Fibroblast of skin of right biceps (primary cell): ENCODE measurements around the gene MSLN.
A peak's percentile ranks its signal among the peaks of the same experiment; 100 is the strongest.
"Not testable (repeated sequence)": the region's sequence is repeated elsewhere in the genome, so short reads cannot be mapped to it uniquely, and the experiment has no call there.

ENCODE experiments used
- DNase-seq: peaks from one replicate; pipeline ENCODE4 v3.0.0-alpha.2; 2013

Gene MSLN

DNA sequence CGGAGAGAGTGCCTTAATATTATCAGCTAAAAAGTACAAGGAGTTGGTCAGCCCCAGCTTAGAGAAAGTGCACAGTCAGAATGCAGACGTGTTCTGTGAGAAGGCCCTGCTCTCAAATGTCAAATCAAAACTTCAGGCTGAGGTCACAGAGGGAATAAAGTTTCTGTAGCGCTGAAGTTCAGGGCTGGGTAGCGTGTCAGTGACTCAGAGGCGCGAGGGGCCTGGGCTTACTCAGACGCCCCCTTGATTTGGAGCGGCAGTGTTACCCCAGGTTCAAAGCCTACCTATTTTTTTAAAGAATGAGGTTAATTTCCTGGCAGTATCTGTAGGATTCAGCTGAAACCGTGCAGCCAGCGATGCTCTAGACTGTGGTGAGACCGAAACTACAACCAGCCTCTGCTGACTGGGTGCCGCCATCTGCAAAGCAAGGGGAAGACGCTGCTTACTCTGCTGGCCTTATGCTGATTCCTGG is 24.5 kb upstream of the MSLN start:
- DNase-seq = no peak

DNA sequence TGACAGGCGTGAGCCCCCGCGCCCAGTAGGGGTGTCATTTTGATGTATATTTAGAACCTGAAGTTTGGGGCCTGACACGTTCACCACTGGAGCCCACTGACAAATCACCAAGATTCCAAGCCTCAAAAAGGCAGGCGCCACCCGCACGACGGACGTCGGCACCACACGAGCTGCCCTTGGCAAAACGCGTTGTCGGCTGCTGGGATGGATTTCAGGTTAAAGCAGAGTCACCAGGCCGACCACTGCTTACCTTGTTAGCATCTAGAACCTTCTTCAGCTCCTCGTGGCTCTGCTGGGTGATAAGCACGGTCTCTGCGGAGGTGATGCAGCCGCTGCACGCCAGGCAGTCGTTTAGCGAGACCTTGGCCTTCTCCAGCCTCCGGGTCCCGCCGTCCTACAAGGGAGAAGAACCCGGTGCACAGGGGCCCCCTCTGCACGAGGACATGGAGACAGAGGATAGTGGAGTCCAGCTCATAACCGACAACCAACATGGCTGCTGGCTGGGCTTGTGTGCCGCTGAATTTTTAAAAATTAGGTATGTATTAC is 23.5 kb upstream of the MSLN start:
- no peak for DNase-seq

DNA sequence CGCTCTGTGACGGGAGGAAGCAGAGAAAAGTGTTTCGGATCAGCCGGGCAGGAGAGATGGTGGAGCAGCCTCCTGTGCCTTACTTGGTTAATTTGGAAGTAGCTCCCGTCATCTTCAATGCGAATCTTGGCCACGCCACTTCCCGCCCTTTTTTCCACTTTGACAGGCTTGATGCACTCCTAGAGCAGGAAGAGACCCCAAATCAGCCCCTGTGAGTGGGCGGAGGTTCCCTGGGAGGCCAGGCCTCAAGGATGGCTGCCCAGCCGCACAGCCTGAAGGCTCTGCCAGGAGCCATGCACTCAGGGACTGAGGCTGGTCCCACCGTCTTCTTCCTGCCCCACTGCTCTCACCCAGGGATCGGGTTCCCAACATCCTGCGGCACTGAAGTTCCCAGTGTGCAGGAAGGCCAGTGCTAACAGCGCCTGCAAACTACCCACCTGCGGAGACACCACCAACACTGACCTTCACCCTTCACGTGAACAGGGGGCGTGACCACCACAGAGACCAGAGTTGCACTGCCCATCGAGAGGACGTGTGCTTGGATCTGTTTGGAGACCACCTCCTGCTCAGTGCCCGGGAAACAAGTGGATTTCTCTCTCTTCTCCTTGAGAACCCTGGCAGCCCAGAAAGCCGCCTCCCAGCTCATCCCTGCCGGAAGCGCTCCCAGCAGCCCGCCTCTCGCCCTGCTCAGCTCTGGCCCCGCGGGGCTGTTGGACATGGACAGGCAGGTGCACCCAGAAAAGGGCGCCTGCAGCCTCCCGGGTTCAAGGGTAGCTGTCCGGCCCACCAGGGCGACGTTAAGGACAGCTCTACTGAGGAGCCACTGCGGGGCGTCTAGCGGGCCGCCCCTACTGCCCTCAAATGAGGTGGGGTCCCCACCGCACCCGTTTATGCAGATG is 20.7 kb upstream of the MSLN start:
- DNase-seq = no peak

DNA sequence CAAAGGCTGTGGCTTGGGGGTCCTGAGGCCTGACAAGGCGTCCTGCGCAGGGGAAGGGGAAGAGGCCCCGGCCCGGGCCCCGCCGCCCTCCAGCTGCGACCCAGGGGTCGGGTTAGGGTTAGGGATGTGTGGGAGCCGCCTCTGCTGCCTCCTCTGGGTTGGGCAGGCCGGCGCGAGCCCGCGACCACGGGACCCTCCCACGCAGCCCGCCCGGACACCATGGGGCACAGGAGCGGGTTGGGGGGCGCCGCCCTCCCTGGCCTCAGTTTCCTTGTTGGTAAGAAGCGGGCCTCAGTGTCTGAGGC is 20.1 kb upstream of the MSLN start:
- no peak for DNase-seq

DNA sequence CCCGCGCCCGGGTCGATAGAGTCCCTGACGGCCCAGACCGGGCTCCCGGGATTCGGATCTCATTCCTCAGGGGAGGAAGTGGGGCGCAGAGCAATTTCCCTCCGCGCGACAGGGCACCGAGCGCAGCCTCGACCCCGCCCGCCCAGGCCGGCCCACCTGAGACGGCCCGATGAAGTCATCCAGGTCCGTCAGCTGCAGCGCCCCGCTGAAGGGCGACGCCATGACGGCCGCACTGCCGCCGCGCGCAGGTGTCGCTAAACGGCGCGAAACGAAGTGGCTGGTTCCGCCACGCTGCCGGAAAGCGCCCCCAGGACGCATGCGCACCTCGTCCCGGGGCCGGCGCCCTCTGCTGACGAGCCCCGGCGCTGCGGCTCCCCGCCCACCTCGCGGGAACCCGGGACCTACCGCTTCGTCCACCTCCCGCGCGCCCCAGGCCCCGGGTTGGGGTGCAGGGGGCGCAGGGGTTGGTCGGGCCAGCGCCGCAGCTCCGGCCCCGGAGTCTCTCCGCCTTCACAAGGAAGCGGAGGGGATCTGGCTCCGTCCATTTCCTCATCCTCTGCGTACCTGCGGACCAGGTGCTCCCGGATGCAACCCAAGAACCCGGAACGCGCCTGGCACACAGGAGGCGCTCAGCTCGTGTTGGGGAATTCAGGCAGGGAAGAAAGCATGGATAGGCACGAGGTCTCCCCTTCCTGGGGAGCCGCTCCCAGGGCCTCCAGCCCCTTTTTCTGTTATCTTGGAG is 19.6 kb upstream of the MSLN start, which contains the start of gene CIAO3:
Gene CIAO3 (minus strand): TSS at position 234 of the 742 bp plus-strand sequence. CDS start 12 bp downstream, at position 222.
- DNase-seq = peak; percentile 91

DNA sequence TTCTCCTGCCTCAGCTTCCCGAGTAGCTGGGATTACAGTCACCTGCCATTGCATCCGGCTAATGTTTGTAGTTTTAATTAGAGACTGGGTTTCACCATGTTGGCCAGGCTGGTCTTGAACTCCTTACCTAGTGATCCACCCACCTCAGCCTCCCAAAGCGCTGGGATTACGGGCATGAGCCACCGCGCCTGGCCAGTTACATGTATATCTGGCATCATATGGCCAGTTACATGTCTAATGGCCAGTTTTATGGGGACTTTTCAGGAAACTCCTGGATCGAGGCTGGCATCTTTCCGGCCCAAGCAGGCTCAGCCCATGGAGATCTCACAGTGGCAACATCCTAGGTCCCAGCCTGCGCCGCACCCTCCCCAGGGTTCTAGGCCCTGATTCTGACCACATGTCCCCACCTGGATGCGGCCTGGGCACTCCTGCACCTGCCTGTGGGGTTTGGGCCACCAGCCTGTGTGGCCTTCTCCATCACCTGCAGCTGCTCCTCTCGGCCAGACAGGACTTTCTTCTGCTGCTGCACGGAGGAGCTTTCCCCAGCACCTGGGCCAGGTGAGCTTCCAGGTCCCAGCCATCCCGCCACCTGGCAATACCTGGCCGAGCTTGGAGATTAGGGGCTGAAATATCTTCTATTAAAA is 18.4 kb upstream of the MSLN start:
- no peak for DNase-seq

DNA sequence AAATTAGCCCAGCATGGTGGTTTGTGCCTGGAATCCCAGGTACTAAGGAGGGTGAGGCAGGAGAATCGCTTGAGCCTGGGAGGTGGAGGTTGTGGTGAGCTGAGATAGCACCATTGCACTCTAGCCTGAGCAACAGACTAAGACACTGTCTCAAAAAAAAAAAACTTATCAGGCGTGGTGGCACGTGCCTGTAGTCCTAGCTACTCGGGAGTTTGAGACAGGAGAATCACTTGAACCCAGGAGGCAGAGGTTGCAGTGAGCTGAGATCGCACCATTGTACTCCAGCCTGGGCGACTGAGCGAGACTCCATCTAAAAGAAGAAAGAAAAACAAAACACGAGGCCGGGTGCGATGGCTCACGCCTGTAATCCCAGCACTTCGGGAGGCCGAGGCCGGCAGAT is 17.6 kb upstream of the MSLN start:
- DNase-seq = not testable (repeated sequence)

DNA sequence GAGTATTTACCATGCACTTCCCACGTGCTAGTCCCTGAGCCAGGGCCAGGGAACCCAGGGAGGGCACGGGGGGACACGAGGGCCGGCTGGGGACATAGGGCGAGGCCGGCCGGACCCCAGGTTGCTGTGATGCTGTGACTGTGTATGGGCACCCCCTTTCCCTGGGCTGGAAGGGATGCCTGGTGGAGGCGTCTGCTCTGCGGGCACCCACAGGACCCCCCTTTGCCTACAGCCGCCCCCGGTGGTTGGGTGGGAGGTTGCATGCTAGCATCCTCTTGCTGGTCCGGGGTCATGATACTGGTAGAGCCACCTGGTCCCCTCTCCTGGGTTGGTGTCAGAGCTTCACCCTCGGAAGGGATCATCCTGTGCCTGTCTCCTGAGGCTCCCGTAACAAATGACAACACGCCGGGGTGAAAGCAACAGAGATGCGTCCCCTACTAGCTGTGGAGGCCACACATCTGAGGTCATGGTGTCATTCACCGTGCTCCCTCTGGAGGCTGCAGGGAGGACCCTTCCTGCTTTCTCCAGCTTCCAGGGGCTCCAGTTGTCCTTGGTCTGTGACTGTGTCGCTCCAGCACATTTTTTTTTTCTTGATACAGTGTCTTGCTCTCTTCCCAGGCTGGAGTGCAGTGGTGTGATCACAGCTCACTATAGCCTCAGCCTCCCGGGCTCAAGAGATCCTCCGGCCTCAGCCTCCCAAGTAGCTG is 16.6 kb upstream of the MSLN start:
- no peak for DNase-seq

DNA sequence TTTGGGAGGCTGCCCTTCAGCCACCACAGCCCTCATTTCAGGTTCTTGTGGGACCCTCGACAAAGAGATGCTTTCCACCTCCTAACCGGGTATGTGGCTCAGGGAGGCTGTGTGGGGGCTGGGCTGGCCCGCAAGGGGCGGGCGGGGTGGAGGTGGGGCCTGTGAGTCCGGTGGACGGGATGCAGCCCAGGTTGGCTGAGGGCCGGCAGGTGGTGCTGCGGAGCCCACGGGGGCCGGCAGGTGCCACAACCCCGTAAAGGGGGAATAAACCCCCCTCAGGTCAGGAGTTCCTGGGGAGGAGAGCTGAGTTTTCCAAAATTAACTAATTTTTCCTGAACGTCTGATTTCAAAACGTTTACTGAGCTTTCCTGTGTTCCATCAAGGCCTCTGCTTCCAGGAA is 14.8 kb upstream of the MSLN start:
- no peak for DNase-seq

DNA sequence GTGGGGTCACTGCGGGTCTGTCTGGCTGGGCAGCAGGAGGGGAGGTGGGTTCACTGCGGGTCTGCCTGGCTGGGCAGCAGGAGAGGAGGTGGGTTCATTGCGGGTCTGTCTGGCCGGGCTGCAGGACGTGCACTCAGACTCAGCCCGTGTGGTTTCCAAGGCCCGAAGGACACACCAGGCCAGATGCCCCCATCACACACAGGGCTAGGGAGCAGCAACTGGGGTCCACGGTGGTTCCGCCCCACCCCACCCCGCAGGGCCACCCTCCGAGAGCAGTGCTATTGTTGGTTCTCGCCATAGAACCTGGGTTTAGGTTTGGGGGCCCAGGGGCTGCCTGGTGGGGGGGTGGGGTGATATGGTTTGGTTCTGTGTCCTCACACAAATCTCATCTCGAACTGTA is 13.9 kb upstream of the MSLN start:
- no peak for DNase-seq

DNA sequence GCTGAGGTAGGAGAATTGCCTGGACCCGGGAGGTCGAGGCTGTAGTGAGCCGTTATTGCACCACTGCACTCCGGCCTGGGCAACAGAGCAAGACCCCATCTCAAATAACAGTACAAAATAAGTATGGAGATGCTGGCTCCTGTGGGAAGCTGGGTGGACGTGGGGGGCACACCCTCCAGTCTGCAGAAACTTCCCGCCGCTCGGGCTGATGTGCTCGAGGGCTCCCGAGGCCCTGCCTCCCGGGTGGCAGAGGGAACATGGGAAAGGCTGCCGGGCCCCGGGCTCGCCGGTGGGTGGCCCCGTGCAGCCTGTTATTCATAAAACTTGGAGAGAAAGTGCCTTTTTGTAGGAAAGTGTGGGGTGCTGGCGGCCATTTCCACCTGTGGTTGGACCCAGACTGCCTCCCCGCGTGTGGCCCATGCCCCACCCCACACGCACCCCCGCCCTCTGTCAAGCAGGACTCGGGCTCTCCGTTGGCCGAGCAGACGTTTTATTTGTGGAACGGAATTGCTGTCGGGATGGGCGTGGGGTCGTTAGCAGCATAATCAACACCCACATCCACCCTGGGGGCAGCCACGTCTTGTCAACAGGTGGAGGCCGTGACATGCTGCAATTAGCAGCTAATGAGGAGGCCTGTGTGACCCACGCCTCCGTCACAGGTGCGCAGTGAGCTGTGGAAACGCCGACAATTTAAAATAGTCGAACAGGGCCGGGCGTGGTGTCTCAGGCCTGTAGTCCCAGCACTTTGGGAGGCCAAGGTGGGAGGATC is 12.4 kb upstream of the MSLN start:
- DNase-seq = no peak

DNA sequence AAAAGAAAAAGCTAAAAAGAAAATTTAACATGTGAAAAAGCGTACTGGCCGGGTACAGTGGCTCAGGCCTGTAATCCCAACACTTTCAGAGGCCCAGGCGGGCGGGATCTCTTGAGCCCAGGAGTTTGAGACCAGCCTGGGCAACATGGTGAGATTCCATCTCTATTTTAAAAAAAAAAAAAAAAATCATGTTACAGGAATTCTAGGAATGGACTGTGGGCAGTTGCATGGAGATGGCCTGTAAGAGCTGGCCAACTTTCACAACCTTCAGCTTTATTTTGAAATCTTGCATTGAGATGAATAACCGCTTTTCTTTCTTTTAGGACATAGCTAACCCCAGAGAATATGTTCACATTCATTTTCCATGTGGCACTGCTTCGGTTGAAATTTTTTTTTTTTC is 11.5 kb upstream of the MSLN start:
- peak; percentile 64 for DNase-seq

DNA sequence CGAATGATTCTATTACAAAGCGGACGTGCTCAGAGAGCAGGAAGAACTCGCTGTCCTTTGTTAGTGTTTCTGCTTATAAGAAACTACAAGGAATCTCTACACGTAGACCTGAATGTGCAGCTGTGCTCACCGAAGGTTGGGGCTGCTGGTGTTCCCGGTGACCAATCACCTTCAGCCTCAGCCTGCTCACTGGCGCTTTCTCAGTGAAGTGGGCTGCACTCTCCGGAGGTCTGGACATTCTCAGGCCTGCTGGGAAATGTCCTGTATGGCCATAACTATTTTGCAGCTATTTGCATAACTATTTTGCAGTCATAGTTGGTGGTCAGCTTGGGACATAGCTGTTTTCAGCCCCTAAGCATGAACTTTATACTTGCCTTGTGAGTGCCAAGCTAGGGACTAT is 10.0 kb upstream of the MSLN start:
- DNase-seq = no peak

DNA sequence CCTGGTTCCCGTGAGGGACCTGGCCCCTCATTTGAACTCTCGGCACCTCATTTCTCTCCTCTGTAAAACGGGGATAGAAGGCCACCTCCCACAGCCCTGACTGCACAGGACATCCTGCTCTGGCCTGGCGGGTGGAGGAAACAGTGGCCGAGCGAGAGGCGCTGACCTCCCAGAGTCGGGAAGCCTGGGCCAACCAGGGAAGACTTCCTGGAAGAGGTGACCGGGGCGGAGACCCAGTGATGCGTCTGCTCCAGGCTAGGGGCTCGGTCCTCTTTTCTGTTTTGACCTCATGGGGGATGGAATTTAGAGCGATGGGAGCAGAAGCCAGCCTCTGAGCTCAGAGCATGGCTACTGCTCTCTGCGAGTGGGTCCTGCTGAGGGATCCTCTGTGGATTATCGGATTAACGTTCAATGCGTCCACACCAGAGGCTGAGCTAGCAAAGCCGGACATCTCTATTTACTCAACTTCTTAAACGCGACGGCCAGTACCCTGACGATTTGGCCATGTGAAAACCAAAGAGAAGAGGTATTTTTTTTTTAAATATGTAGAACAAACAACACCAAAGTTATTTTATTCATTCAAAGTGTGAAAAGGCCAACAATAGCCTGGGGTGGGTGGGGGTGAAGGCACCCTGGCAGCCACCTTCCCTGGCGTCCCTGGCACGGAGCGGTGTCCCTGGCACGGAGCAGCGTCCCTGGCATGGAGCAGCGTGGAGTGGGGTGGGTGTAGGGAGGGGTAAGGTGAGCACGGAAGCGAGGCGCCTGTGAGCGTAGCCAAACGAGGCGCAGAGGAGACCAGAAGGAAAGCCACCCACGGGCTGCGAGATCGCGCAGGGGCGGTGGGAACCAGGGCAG is 9.2 kb upstream of the MSLN start:
- DNase-seq = no peak

DNA sequence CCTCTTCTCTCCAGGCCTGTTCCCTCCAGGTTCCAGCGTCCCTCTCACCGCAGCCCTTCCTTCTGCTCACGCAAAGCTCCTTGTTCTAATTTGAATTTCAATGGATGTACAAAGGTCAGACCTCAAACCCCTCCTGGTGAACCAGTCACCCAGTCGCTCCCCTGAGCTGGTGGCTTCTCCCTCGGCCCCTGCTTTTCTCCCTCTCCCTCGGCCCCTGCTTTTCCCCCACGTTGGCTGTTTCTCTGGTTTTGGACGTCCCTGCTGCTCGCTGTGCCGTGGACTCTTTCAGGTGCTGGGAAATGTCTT is 8.6 kb upstream of the MSLN start:
- no peak for DNase-seq

DNA sequence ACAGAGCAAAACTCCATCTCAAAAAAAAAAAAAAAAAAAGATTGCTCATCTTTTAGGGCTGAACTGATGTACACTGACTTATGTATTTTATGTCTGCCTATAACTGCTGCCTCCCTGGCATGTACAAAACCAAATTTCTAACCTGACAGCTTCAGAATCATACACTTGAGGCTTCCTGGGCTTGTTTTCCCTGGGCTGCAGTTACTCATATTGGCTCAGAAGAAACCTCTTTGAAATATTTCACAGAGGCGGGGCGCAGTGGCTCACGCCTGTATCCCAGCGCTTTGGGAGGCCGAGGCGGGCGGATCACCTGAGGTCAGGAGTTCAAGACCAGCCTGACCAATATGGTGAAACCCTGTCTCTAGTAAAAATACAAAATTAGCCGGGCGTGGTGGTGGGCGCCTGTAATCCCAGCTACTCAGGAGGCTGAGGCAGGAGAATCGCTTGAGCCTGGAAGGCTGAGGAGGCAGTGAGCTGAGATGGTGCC is 6.4 kb upstream of the MSLN start:
- DNase-seq = not testable (repeated sequence)

DNA sequence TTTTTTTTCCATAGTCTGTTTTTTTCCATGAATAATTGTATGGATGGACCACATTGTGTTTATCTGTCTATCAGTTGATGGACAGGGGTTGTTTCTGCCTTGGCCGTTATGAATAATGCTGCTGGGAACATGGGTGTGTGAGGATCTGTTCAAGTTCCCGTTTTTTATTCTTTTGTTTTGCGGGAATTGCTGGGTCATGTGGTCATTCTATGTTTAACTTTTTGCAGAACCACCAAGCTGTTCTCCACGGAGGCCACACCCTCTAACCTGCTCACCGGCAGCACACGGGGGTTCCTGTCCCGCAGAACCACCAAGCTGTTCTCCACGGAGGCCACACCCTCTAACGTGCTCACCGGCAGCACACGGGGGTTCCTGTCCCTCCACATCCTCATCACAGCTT is 5.9 kb upstream of the MSLN start:
- no peak for DNase-seq

DNA sequence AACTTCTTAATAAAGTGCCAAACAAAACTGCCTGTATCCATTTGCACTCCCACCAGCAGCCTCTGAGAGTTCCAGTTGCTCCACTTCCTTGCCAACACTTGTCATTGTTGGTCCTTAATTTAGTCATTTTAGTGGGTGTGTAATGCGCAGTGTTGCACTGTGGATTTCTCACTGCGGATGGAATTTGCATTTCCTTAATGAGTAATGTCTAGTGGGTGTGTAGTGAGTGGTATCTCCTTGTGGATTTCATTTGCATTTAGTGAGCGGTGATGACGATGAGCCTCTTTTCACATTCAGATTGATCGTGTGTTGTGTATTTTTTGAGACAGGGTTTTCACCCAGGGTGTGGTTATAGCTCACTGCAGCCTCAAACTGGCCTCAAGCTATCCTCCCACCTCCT is 4.1 kb upstream of the MSLN start:
- no peak for DNase-seq

DNA sequence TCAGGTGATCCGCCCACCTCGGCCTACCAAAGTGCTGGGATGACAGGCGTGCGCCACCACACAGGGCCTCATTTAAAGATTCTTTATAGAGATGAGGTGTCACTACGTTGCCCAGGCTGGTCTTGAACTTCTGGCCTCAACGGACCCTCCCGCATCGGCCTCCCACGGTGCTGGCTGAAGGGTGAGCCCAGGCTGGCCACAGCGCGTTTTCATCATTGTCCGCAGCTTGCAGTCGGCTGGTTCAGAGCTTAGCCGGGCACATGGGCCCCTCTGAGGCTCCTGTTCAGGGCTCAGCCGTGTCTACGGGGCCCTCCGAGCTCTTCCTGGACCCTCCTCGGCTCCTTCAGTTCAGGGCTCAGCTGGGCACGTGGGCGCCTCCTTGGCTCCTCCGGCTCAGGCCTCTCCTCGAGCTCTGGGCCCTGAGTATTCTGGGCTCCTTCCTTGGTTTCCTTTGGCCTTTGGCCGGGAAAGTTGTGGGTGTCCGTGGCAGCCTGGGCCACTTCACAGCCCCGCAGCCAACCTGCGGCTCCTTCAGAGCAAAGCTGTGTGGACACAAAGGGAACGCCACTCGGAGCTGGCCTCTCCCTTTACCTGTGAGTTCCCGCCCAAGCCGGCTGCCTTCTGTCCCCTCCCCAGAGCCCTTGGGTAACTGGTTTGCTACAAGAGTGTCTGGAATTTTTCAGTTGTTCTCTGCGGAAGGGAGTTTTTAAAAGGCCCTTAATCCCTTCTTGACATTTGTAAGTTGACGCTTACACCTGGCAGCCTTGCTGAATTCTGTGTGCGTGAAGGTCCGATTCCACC is 1.2 kb upstream of the MSLN start:
- no peak for DNase-seq

DNA sequence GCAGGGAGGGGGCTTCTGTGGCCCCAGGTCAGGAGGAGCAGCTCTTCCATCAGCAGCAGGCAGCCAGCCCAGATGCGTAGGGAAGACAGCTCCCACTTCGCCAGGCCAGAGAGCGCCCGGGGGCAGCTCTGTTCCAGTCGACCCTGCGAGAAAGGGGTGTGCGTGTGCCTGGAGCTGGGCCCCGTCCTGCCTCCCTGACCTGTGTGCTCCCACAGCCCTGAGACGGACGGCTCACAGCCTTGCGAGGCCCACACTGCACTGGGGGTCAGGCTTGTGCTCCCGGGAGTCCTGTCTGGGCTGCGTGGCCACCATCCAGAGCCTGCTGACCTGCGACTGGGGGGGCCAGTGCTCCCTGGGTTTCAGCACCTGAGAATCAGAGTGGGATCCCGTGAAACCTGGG is 469 bp upstream of the MSLN start:
- DNase-seq = no peak
